ENCODE results near the gene ZRANB1. TPM values are rescaled to one million over a fixed set of nuclear protein-coding genes. Genes with fewer than 3 reads are reported as not detected.

ZRANB1 gene
- total RNA-seq, 1 donor from 2014 or later: 15.0 TPM

DNA sequence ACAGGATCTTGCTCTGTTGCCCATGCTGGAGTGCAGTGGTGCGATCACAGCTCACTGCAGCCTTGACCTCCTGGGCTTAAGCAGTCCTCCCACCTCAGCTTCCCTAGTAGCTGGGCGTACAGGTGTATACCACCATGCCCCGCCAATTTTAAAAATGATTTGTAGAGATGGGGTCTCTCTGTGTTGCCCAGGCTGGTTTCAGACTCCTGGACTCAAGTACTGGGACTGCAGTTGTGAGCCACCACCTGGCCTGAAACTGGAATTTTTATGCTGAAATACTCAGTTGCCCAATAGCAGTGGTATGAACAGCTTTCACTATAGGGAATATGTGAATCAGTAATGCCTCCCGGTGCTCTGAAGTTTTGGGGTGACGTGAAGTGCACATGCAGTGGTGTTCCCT is 7.6 kb downstream of the ZRANB1 start:
- no peak for DNase-seq (ENCODE audit: low read depth)
- no peak overlapping the region for H3K4me3 ChIP-seq (ENCODE audit: low read depth, low read length)
- H3K27me3 ChIP-seq (ENCODE audit: control insufficient read depth, insufficient read depth, low read length): no peaks in the 10 kb centered on the region
- H3K36me3 ChIP-seq (ENCODE audit: control insufficient read depth, insufficient read depth, low read length): no peaks in the 10 kb centered on the region
- TF ChIP-seq, protein P1, sequence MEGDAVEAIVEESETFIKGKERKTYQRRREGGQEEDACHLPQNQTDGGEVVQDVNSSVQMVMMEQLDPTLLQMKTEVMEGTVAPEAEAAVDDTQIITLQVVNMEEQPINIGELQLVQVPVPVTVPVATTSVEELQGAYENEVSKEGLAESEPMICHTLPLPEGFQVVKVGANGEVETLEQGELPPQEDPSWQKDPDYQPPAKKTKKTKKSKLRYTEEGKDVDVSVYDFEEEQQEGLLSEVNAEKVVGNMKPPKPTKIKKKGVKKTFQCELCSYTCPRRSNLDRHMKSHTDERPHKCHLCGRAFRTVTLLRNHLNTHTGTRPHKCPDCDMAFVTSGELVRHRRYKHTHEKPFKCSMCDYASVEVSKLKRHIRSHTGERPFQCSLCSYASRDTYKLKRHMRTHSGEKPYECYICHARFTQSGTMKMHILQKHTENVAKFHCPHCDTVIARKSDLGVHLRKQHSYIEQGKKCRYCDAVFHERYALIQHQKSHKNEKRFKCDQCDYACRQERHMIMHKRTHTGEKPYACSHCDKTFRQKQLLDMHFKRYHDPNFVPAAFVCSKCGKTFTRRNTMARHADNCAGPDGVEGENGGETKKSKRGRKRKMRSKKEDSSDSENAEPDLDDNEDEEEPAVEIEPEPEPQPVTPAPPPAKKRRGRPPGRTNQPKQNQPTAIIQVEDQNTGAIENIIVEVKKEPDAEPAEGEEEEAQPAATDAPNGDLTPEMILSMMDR (IDR thresholded peaks at IDR 0.05; ENCODE audit: insufficient read depth, low read length, poor library complexity, severe bottlenecking): no peak

DNA sequence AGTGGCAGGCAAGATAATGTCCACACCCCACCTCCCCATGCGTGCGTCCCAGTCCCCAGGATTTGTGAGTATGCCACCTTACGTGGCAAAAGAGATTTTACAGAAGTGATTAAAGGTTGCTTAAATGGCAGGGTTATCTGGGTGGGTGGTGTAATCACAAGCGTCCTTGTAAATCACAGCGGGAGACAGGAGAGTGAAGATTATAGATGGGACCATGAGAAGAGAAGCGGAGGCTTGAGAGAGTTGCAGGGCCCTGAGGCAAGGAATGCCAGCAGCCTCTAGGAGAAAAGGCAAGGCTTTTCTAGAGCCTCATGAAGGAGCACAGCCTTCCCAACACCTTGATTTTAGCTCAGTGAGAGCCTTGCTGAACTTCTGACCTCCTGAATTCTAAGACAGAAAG is 10.2 kb downstream of the ZRANB1 start:
- TF ChIP-seq, protein P1 (IDR thresholded peaks at IDR 0.05; ENCODE audit: insufficient read depth, low read length, poor library complexity, severe bottlenecking): no peak
- no peaks in the 10 kb centered on the region for H3K27me3 ChIP-seq (ENCODE audit: control insufficient read depth, insufficient read depth, low read length)
- no peaks in the 10 kb centered on the region for H3K36me3 ChIP-seq (ENCODE audit: control insufficient read depth, insufficient read depth, low read length)
- H3K4me3 ChIP-seq (ENCODE audit: low read depth, low read length): no peak overlapping the region
- no peak for DNase-seq (ENCODE audit: low read depth)

DNA sequence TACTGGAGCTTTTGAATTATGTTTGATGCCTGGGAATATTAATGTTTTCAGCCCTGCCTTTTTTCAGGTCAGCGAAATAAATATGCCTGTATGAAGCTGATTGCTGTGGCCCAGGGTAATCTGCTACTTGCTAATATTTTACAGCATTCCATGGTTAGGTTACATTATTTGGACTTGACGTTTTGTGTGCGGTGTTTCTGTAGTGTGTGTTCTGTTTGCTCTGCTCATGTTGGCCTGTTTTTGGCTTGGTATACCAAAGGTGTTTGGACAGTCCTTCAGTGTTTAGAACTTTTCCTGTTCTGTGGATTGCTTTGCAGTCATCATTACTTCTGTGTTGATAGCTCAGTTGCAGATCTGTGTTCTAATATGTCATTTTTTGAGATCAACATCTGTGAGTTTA is 11.5 kb downstream of the ZRANB1 start:
- no peaks in the 10 kb centered on the region for H3K36me3 ChIP-seq (ENCODE audit: control insufficient read depth, insufficient read depth, low read length)
- no peak for DNase-seq (ENCODE audit: low read depth)
- TF ChIP-seq, protein P1 (IDR thresholded peaks at IDR 0.05; ENCODE audit: insufficient read depth, low read length, poor library complexity, severe bottlenecking): no peak
- no peaks in the 10 kb centered on the region for H3K27me3 ChIP-seq (ENCODE audit: control insufficient read depth, insufficient read depth, low read length)
- no peak overlapping the region for H3K4me3 ChIP-seq (ENCODE audit: low read depth, low read length)

DNA sequence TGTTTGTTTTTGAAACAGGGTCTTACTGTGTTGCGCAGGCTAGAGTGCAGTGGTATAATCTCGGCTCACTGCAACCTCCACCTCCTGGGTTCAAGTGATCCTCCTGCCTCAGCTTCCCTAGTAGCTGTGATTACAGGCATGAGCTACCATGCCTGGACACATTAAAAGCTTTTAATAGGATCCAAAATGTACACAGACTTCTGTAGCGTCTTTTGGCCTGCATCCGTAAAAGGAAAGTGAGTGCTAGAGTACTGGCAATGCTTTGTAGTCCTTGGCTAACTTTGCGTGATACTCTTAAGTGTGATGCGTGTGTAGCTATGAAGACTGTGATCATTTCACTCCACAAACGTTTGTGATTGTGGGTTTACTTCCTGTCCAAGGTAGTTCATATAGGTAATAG is 13.3 kb downstream of the ZRANB1 start:
- H3K4me3 ChIP-seq (ENCODE audit: low read depth, low read length): no peak overlapping the region
- TF ChIP-seq, protein P1 (IDR thresholded peaks at IDR 0.05; ENCODE audit: insufficient read depth, low read length, poor library complexity, severe bottlenecking): no peak

DNA sequence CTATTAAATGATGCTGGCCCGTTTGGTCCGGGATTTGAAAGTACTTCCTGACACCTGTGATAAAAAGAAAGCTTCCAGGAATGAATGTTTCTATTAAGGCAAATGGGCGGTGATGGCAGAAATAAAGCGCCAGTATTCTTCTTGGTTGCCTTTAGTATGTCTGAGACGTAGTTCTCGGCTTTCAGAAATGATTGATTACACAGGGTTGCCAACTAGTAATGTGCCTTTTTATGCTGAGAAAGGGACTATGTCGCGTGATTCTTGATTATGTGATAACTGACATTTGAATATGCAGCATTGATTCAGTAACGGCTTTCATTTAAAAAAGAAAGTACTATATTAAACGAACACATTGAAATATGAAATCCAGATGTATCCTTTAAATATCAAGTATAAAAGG is 13.9 kb downstream of the ZRANB1 start:
- no peak overlapping the region for H3K4me3 ChIP-seq (ENCODE audit: low read depth, low read length)
- DNase-seq (ENCODE audit: low read depth): no peak

More for the DNA sequence above, 13.3 kb downstream of the ZRANB1 start:
- Histone ChIP-seq H3K36me3 (ENCODE audit: control insufficient read depth, insufficient read depth, low read length) (no peaks in the 10 kb centered on the region), H3K27me3 (ENCODE audit: control insufficient read depth, insufficient read depth, low read length) (no peaks in the 10 kb centered on the region)
- no peak for DNase-seq (ENCODE audit: low read depth)

DNA sequence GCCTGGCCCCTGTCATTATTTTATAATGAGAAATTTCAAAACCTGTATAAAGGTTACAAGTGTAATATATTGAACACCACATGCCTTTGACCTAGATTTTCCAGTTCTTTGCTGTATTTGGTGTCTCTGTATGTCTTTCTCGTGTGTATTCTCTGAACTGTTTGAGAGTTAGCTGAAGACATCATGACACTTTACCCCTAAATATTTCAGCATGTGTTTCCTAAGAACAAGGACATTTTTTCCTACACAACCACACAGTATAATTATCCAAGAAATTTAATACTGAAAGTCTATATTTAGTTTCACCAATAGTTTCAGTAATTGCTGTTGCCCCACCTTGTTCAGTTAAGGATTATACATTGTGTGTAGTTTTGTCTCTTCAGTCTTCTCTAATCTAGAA is 14.8 kb downstream of the ZRANB1 start:
- Histone ChIP-seq H3K4me3 (ENCODE audit: low read depth, low read length) (no peak overlapping the region), H3K36me3 (ENCODE audit: control insufficient read depth, insufficient read depth, low read length) (no peaks in the 10 kb centered on the region), H3K27me3 (ENCODE audit: control insufficient read depth, insufficient read depth, low read length) (no peaks in the 10 kb centered on the region)
- DNase-seq (ENCODE audit: low read depth): no peak
- TF ChIP-seq, protein P1 (IDR thresholded peaks at IDR 0.05; ENCODE audit: insufficient read depth, low read length, poor library complexity, severe bottlenecking): no peak

More for the DNA sequence above, 13.9 kb downstream of the ZRANB1 start:
- Histone ChIP-seq H3K27me3 (ENCODE audit: control insufficient read depth, insufficient read depth, low read length) (no peaks in the 10 kb centered on the region), H3K36me3 (ENCODE audit: control insufficient read depth, insufficient read depth, low read length) (no peaks in the 10 kb centered on the region)
- TF ChIP-seq, protein P1 (IDR thresholded peaks at IDR 0.05; ENCODE audit: insufficient read depth, low read length, poor library complexity, severe bottlenecking): no peak
